DOHH2 (cell line): ENCODE data around the gene ELK3.

Experiments
- H3F3A ChIP-seq: fragments of 200-600 bp; sonication (generic), shearing (Covaris generic); 2 replicates; pipeline ENCODE4 v1.6.0; 2016; ENCODE audit warnings: antibody characterized with exemption, mild to moderate bottlenecking; ENCODE audit not compliant: control insufficient read depth, insufficient read depth
- H3K27ac ChIP-seq: fragments of 200-600 bp; sonication (generic); 2 replicates; pipeline ENCODE4 v1.5.1; 2014; ENCODE audit warnings: low read depth, mild to moderate bottlenecking, low read length, moderate library complexity
- H3K27me3 ChIP-seq: fragments of 200-600 bp; sonication (generic); 2 replicates; pipeline ENCODE4 v1.6.1; 2014; ENCODE audit warnings: mild to moderate bottlenecking, low read length, mixed read lengths; ENCODE audit not compliant: control insufficient read depth
- H3K36me3 ChIP-seq: fragments of 200-600 bp; sonication (generic); 2 replicates; pipeline ENCODE4 v1.6.1; 2014; ENCODE audit warnings: mild to moderate bottlenecking, low read length, moderate library complexity, mixed read lengths; ENCODE audit not compliant: control insufficient read depth
- H3K4me1 ChIP-seq: fragments of 200-600 bp; sonication (generic); 2 replicates; pipeline ENCODE4 v1.6.1; 2014; ENCODE audit warnings: mild to moderate bottlenecking, low read length, mixed read lengths; ENCODE audit not compliant: control insufficient read depth
- H3K4me2 ChIP-seq: fragments of 200-600 bp; sonication (generic); 2 replicates; pipeline ENCODE4 v1.6.0; 2014; ENCODE audit warnings: mild to moderate bottlenecking, low read length, moderate library complexity
- H3K4me3 ChIP-seq: fragments of 200-600 bp; sonication (generic); 2 replicates; pipeline ENCODE4 v1.5.1; 2014; ENCODE audit warnings: mild to moderate bottlenecking, low read length, mixed read lengths
- H3K79me2 ChIP-seq: fragments of 200-600 bp; sonication (generic); 2 replicates; pipeline ENCODE4 v1.6.1; 2014; ENCODE audit warnings: mild to moderate bottlenecking, low read length, mixed read lengths; ENCODE audit not compliant: control insufficient read depth
- H3K9me2 ChIP-seq: fragments of 200-600 bp; sonication (generic); replicated peaks from 2 replicates; pipeline ENCODE4 v1.6.1; 2014; ENCODE audit warnings: mild to moderate bottlenecking, low read length, mixed read lengths; ENCODE audit not compliant: control insufficient read depth
- H3K9me3 ChIP-seq: fragments of 200-600 bp; sonication (generic); 2 replicates; pipeline ENCODE4 v1.6.1; 2014; ENCODE audit warnings: antibody characterized with exemption, low read length, mixed read lengths; ENCODE audit not compliant: control insufficient read depth, insufficient read depth
- H4K20me1 ChIP-seq: fragments of 200-600 bp; sonication (generic); 2 replicates; pipeline ENCODE4 v1.6.0; 2014; ENCODE audit warnings: low read depth, mild to moderate bottlenecking, antibody characterized with exemption, low read length, moderate library complexity; ENCODE audit not compliant: control insufficient read depth, insufficient read depth
- CTCF ChIP-seq: fragments of 200-600 bp; sonication (generic); IDR thresholded peaks from one replicate; pipeline ENCODE4 v1.5.1; 2014; ENCODE audit warnings: antibody characterized with exemption, mild to moderate bottlenecking, low read depth, low read length; ENCODE audit not compliant: poor library complexity, severe bottlenecking
- EZH2phosphoT487 ChIP-seq: fragments of 200-600 bp; sonication (generic); IDR thresholded peaks from 2 replicates; pipeline ENCODE4 v1.6.1; 2017; ENCODE audit warnings: borderline replicate concordance, mild to moderate bottlenecking, antibody characterized with exemption, low read length, moderate library complexity, mixed read lengths

ELK3 gene

GRCh38 chr12:96166765-96167164 lies 27.4 kb upstream of the ELK3 start:
- Histone ChIP-seq H3K9me3 (no peaks in the 10 kb centered on the region), H3K36me3 (no peaks in the 10 kb centered on the region), H3K4me2 (no peak overlapping the region), H3K9me2 (no peaks in the 10 kb centered on the region), H3K27ac (no peak overlapping the region), H4K20me1 (no peaks in the 10 kb centered on the region), H3K4me3 (no peak overlapping the region), H3F3A (no peaks in the 10 kb centered on the region), H3K79me2 (no peaks in the 10 kb centered on the region), H3K27me3 (no peaks in the 10 kb centered on the region; the same call in 1 of the 2 replicates), H3K4me1 (peaks cover 10% of the 10 kb centered on the region)
- TF ChIP-seq EZH2phosphoT487 = no peak
- no peak for TF ChIP-seq CTCF

- TF ChIP-seq EZH2phosphoT487 (no peak), CTCF (no peak)
- Histone ChIP-seq H3F3A (no peaks in the 10 kb centered on the region), H3K4me1 (peaks cover 10% of the 10 kb centered on the region), H3K27me3 (no peaks in the 10 kb centered on the region; the same call in 1 of the 2 replicates), H3K4me3 (no peak overlapping the region), H3K36me3 (no peaks in the 10 kb centered on the region), H4K20me1 (no peaks in the 10 kb centered on the region), H3K27ac (no peak overlapping the region), H3K79me2 (no peaks in the 10 kb centered on the region), H3K9me2 (no peaks in the 10 kb centered on the region), H3K9me3 (no peaks in the 10 kb centered on the region), H3K4me2 (no peak overlapping the region)
Measured at GRCh38 chr12:96167492-96167891, 26.7 kb upstream of the ELK3 start.

- H3K79me2 ChIP-seq = no peaks in the 10 kb centered on the region
- H3K36me3 ChIP-seq = no peaks in the 10 kb centered on the region
- peaks cover 10% of the 10 kb centered on the region for H3K4me1 ChIP-seq
- no peak overlapping the region for H3K4me3 ChIP-seq
- H4K20me1 ChIP-seq = no peaks in the 10 kb centered on the region
- H3K27ac ChIP-seq = no peak overlapping the region
- no peaks in the 10 kb centered on the region for H3K9me3 ChIP-seq
- H3K27me3 ChIP-seq = no peaks in the 10 kb centered on the region
- no peaks in the 10 kb centered on the region for H3K9me2 ChIP-seq
- no peaks in the 10 kb centered on the region for H3F3A ChIP-seq
- no peak overlapping the region for H3K4me2 ChIP-seq
- TF ChIP-seq CTCF = no peak
- no peak for TF ChIP-seq EZH2phosphoT487
Measured at GRCh38 chr12:96170328-96170727, 23.8 kb upstream of the ELK3 start.

GRCh38 chr12:96170762-96171161 lies 23.4 kb upstream of the ELK3 start:
- TF ChIP-seq EZH2phosphoT487 = no peak
- H3K4me2 ChIP-seq = no peak overlapping the region

More at GRCh38 chr12:96170762-96171161, 23.4 kb upstream of the ELK3 start:
- H3K27me3 ChIP-seq = no peaks in the 10 kb centered on the region
- no peaks in the 10 kb centered on the region for H4K20me1 ChIP-seq
- H3K36me3 ChIP-seq = no peaks in the 10 kb centered on the region
- peaks cover 10% of the 10 kb centered on the region for H3K4me1 ChIP-seq
- no peaks in the 10 kb centered on the region for H3F3A ChIP-seq
- no peak overlapping the region for H3K27ac ChIP-seq
- no peaks in the 10 kb centered on the region for H3K9me3 ChIP-seq
- H3K9me2 ChIP-seq = no peaks in the 10 kb centered on the region
- no peaks in the 10 kb centered on the region for H3K79me2 ChIP-seq
- no peak overlapping the region for H3K4me3 ChIP-seq
